ENCODE measurements around the gene CABLES1. TPM values are rescaled to one million over a fixed set of nuclear protein-coding genes. Genes with fewer than 3 reads are reported as not detected.

Gene CABLES1
- total RNA-seq, 1 donor from 2014 or later: 2.3 TPM

DNA sequence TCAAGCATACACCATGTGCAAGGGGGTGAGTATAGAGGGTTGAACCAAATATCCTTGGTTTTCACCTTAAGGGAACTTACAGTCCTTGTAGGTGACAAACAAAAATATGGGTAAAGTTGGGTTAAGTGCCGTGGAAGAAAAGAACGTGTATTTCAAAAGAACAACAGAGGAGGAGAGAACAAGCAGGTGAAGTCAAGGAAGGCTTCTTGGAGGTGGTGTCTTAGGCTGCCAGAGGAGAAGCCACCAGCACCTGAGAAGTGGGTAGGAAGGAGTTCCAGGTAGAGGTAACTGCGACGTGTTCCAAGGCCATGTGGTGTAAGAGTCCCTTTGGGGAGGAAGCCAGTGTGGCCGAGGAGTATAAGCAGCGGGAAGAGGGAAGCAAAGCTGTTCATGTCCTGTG, 27.2 kb downstream of the CABLES1 start:
- H3K27ac Mint-ChIP-seq (ENCODE audit: unreplicated experiment): no peak overlapping the region
- peaks cover 5% of the 10 kb centered on the region for H3K27me3 Mint-ChIP-seq (ENCODE audit: low read depth)
- TF ChIP-seq, protein P1, sequence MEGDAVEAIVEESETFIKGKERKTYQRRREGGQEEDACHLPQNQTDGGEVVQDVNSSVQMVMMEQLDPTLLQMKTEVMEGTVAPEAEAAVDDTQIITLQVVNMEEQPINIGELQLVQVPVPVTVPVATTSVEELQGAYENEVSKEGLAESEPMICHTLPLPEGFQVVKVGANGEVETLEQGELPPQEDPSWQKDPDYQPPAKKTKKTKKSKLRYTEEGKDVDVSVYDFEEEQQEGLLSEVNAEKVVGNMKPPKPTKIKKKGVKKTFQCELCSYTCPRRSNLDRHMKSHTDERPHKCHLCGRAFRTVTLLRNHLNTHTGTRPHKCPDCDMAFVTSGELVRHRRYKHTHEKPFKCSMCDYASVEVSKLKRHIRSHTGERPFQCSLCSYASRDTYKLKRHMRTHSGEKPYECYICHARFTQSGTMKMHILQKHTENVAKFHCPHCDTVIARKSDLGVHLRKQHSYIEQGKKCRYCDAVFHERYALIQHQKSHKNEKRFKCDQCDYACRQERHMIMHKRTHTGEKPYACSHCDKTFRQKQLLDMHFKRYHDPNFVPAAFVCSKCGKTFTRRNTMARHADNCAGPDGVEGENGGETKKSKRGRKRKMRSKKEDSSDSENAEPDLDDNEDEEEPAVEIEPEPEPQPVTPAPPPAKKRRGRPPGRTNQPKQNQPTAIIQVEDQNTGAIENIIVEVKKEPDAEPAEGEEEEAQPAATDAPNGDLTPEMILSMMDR (conservative IDR thresholded peaks at IDR 0.05): no peak

DNA sequence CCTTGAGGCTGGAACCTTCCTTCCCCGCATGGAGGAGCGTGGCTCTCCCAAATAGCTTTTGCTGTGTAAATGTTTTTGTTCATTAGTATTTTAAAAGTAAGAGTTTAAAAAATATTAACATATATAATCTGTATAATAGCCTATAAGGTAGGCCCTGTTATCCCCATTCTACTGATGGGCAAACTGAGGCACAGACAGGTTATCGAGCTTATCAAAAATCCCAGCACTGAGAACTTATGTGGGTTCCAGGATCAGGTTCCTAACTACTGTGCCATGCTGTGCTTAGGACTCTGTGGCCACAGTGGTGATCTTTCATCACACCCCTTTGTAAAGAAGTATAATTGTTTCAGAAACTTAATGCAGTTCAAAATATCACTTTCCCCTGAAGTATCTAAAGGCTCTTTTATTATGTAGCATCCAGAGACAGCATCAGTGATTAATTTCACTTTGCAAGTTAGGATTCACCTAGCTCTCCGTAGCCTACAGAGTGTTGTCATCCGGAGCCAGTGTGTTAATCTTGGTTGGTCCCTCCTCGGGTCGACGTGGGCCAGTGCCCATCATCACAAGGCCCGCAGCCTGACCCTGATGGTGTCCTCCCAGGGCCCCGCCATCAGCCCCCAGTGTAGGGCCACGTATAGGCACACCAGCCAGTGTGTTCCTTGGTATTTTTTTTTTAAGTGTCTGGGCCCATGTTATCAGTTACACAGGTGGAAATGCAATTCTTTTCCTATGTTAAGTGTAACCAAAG, 28.7 kb downstream of the CABLES1 start:
- Mint-ChIP-seq H3K27me3 (ENCODE audit: low read depth) (peaks cover 7% of the 10 kb centered on the region), H3K27ac (ENCODE audit: unreplicated experiment) (no peak overlapping the region), H3K4me1 (peaks cover 17% of the 10 kb centered on the region), H3K4me3 (no peak overlapping the region), H3K36me3 (ENCODE audit: low read depth) (no peaks in the 10 kb centered on the region), H3K9me3 (no peaks in the 10 kb centered on the region)
- TF ChIP-seq, protein P1 (conservative IDR thresholded peaks at IDR 0.05): no peak
- no peak for DNase-seq (ENCODE audit: low read depth, low spot score)

More for the DNA sequence above, 27.2 kb downstream of the CABLES1 start:
- Mint-ChIP-seq H3K9me3 (no peaks in the 10 kb centered on the region), H3K36me3 (ENCODE audit: low read depth) (no peaks in the 10 kb centered on the region), H3K4me3 (no peak overlapping the region), H3K4me1 (peaks cover 22% of the 10 kb centered on the region)
- DNase-seq (ENCODE audit: low read depth, low spot score): no peak

DNA sequence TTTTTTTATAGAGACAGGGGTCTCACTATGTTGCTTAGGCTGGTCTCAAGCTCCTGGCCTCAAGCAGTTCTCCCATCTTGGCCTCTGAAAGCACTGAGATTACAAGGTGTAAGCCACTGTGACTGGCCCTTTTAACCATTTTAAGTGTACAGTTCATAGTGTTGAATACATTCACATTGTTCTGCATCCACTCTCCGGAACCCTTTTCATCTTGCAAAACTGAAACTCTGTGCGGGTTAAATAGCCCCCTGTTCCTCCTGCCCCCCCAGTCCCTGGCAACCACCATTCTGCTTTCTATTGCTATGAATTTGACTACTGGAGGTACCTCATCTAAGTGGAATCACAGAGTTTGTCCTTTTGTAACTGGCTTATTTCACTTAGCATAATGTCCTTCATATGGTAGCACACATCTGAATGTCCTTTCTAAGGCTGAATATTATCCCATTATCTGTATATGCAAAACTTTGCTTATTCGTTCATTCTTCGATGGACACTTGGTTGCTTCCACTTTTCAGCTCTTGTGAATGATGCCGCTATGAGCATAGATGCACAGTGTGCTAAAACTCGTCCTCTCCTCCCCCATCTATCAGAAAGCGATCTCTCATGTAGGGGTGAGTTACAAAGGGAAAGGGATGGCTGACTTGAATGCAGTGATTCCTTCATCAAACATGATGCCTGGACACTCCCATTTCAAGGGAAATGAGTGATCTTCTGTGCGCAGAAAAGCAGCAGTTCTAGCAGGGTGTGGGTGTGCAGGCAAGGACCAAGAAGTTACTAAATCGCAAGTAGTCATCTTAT, 30.2 kb downstream of the CABLES1 start:
- no peak overlapping the region for H3K4me3 Mint-ChIP-seq
- H3K36me3 Mint-ChIP-seq (ENCODE audit: low read depth): no peaks in the 10 kb centered on the region
- no peaks in the 10 kb centered on the region for H3K9me3 Mint-ChIP-seq
- TF ChIP-seq, protein P1 (conservative IDR thresholded peaks at IDR 0.05): no peak
- H3K27ac Mint-ChIP-seq (ENCODE audit: unreplicated experiment): no peak overlapping the region
- peaks cover 14% of the 10 kb centered on the region for H3K27me3 Mint-ChIP-seq (ENCODE audit: low read depth)
- DNase-seq (ENCODE audit: low read depth, low spot score): no peak
- peaks cover 22% of the 10 kb centered on the region for H3K4me1 Mint-ChIP-seq

DNA sequence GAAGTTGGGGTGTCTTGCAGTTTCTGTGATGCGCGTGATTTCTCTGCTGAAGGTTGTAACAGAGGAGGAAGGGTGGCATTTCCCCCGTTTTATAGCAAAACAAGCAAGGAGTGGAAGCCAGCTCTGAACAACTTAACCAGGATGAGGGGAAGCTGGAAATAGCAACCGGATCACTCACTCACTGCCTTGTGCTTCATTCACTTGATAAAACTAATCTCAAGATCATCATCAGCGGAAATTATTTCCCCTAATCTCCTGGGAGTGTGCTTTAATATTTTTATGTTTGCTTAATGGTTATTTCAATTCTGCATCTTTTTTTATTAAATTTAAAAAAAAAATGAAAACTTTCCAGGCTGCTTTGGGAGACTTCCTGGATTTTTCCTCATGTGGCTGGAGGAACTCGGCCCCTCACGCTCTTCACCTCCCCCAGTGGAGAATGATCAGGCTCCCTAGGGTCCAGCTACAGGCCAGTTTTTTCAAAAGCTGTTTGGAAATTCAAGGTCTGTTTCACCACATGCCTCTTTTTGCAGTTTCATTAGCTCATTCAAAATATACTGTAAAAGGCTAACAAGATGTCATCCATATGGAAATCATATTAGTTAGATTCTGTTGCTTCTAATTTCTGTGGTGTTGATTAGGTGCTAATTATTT, 31.7 kb downstream of the CABLES1 start:
- Mint-ChIP-seq H3K27ac (ENCODE audit: unreplicated experiment) (no peak overlapping the region), H3K9me3 (no peaks in the 10 kb centered on the region), H3K4me1 (peaks cover 22% of the 10 kb centered on the region), H3K36me3 (ENCODE audit: low read depth) (no peaks in the 10 kb centered on the region), H3K27me3 (ENCODE audit: low read depth) (peaks cover 14% of the 10 kb centered on the region), H3K4me3 (no peak overlapping the region)
- TF ChIP-seq, protein P1 (conservative IDR thresholded peaks at IDR 0.05): no peak
- DNase-seq (ENCODE audit: low read depth, low spot score): no peak

DNA sequence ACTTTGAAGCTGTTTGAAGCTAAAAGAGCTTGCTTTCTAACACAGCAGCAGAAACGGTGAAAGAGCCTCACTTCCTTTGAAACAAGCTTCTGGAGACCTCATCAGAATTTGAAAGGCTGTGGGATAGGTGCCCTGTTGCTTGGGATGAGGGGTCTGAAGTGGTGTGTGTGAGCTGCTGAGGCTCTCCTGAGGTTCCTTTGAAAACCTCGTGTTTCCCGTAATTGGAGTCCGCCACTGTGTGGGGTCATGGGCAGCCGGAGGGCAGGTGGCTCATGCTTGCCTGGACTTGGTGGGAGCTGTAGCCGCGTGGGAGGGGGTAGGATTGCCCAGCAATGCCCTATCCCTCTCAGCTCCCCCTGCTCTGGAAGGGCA, 34.4 kb downstream of the CABLES1 start:
- DNase-seq (ENCODE audit: low read depth, low spot score): no peak
- TF ChIP-seq, protein P1 (conservative IDR thresholded peaks at IDR 0.05): no peak
- Mint-ChIP-seq H3K36me3 (ENCODE audit: low read depth) (no peaks in the 10 kb centered on the region), H3K27me3 (ENCODE audit: low read depth) (peaks cover 9% of the 10 kb centered on the region), H3K4me3 (no peak overlapping the region), H3K27ac (ENCODE audit: unreplicated experiment) (no peak overlapping the region), H3K4me1 (peaks cover 22% of the 10 kb centered on the region), H3K9me3 (no peaks in the 10 kb centered on the region)

Measured in neural crest cell (in vitro differentiated cells).